Left lung (tissue), 10 donors: Measurements from ENCODE around the gene CPT1A. TPM values are rescaled to one million over a fixed set of nuclear protein-coding genes. Genes with fewer than 3 reads are reported as not detected.

Experiments
- ATAC-seq: fragments of 200-7000 bp; cut with Tn5 transposase; one replicate; pipeline ENCODE4 v1.9.1; 2020; ENCODE audit warnings: moderate library complexity
- DNase-seq, 4 donors: peaks; one replicate each; pipeline ENCODE4 v3.0.0-alpha.2; 2013 to 2020
- H3K27ac ChIP-seq, 2 donors: fragments of 200-600 bp; sonication (generic) in 1 of 2; one replicate each; pipeline versions ENCODE4 v1.5.0 to v1.8.0; 2020 to 2021
- H3K27me3 ChIP-seq, 2 donors: fragments of 200-600 bp; sonication (generic) in 1 of 2; one replicate each; pipeline versions ENCODE4 v1.5.0 to v1.8.0; 2020 to 2021
- H3K36me3 ChIP-seq, 2 donors: fragments of 200-600 bp; sonication (generic) in 1 of 2; one replicate each; pipeline versions ENCODE4 v1.5.0 to v1.8.0; 2020 to 2021
- H3K4me1 ChIP-seq, 2 donors: fragments of 200-600 bp; one replicate each; pipeline ENCODE4 v1.8.0; 2021
- H3K4me3 ChIP-seq, 2 donors: fragments of 200-600 bp; sonication (generic) in 1 of 2; one replicate each; pipeline versions ENCODE4 v1.5.0 to v1.8.0; 2020 to 2021; ENCODE audit warnings: mild to moderate bottlenecking in 1 of 2
- H3K9me3 ChIP-seq, 2 donors: fragments of 200-600 bp; sonication (generic) in 1 of 2; one replicate each; pipeline versions ENCODE4 v1.5.0 to v1.8.0; 2020 to 2021
- intact Hi-C, 2 donors: fragments of 100-400 bp; cut with DNase I; formaldehyde crosslinking; loops; one replicate each; pipeline versions ENCODE4 v1.11.2 to v1.14.2; 2022
- polyA plus RNA-seq, 6 donors: library from polyadenylated mRNA; unstranded; fragments of 120-200 nt; gene quantifications; one replicate each; pipeline ENCODE4 v1.2.1, GENCODE V29; 2013; ENCODE audit not compliant: insufficient read length in 6 of 6
- total RNA-seq, 2 donors: library from RNA; stranded (reverse); fragmentation: NEBNext Ultra II Directional; extraction: Animal tissue kit (Norgen Biotek cat#: 25700); gene quantifications; one replicate each; pipeline ENCODE4 v1.2.1, GENCODE V29; 2021
- TF ChIP-seq, protein P1 (sequence below), 2 donors: fragments of 200-600 bp; sonication (generic) in 1 of 2; IDR thresholded peaks; one replicate each; pipeline versions ENCODE4 v1.5.0 to v1.8.0; 2021; ENCODE audit warnings: antibody characterized with exemption in 2 of 2
- donor health status: DM: no; HTN: yes; CAD: no.
- donor health status: DM: no; HTN: no; CAD: no.

CPT1A gene
- total and polyA plus RNA-seq, 8 donors: 25.7 to 83.9 (median 31.9) TPM

DNA sequence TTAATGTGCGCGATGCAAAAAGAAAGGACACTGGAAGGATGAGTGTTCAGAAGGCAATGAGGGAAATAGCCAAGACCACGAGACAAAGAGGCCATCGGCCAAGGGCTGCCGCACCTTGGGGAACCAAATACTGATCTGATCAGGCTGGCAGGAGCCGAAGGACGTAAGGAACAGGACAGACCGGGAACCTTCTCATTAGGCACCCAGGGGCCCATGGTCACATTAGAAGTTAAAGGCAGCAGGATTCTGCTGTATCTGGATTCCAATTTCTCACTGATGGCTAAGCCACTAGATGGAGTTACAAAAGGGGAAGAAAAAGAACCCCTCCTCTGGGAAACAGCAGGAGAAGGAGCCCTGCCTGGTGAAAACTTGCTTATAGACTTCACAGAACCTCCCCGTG is 28.8 kb upstream of the CPT1A start:
- TF ChIP-seq, protein P1, sequence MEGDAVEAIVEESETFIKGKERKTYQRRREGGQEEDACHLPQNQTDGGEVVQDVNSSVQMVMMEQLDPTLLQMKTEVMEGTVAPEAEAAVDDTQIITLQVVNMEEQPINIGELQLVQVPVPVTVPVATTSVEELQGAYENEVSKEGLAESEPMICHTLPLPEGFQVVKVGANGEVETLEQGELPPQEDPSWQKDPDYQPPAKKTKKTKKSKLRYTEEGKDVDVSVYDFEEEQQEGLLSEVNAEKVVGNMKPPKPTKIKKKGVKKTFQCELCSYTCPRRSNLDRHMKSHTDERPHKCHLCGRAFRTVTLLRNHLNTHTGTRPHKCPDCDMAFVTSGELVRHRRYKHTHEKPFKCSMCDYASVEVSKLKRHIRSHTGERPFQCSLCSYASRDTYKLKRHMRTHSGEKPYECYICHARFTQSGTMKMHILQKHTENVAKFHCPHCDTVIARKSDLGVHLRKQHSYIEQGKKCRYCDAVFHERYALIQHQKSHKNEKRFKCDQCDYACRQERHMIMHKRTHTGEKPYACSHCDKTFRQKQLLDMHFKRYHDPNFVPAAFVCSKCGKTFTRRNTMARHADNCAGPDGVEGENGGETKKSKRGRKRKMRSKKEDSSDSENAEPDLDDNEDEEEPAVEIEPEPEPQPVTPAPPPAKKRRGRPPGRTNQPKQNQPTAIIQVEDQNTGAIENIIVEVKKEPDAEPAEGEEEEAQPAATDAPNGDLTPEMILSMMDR (IDR thresholded peaks at IDR 0.05): no peak
- peak; percentile 64 for ATAC-seq
- no peak for DNase-seq

DNA sequence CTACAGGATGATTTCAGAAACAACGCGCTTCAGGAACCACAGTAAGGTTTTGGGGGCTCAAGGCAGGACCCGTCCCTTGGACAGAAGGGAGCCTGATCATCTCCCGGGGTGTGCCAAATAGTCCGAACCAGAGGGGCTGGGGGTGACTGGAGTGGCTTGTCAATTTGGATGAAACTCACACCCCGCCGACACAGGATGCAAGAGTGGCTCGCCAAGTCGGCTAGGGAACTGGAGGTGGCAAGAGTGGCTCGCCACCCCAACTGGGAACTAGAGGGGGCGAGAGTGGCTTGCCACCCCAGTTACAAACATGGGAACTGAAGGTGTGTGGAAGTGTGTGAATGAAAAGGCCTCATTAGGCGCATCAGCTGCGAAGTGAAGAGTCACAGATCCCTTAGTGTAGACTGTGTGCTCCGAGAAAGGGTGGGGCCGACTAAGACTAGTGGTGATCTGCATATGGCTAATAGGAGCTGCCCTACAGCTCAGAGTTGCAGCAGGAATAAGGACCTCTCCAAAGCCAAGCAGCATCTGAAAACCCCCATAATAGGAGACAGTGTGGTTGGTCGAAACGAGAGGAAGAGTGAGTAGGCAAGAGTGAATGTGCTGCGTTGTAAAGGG is 26.6 kb upstream of the CPT1A start:
- Histone ChIP-seq H3K4me3 (no peak overlapping the region), H3K27ac (no peak overlapping the region), H3K27me3 (no peaks in the 10 kb centered on the region), H3K36me3 (no peaks in the 10 kb centered on the region), H3K9me3 (peaks cover 0 to 8% of the 10 kb centered on the region in 2 donors), H3K4me1 (peaks cover 4 to 6% of the 10 kb centered on the region in 2 donors)
- ATAC-seq (no peak), DNase-seq (no peak)
- TF ChIP-seq, protein P1 (IDR thresholded peaks at IDR 0.05): no peak
- intact Hi-C loops: no loop called here

More for the DNA sequence above, 28.8 kb upstream of the CPT1A start:
- peak overlapping the region; percentile 34 to 43 for H3K4me3 ChIP-seq
- intact Hi-C loops: no loop called here
- H3K27ac ChIP-seq: no peak overlapping the region
- H3K27me3 ChIP-seq: no peaks in the 10 kb centered on the region
- H3K9me3 ChIP-seq: no peaks in the 10 kb centered on the region
- H3K36me3 ChIP-seq: no peaks in the 10 kb centered on the region
- H3K4me1 ChIP-seq: peaks cover 4 to 6% of the 10 kb centered on the region in 2 donors

DNA sequence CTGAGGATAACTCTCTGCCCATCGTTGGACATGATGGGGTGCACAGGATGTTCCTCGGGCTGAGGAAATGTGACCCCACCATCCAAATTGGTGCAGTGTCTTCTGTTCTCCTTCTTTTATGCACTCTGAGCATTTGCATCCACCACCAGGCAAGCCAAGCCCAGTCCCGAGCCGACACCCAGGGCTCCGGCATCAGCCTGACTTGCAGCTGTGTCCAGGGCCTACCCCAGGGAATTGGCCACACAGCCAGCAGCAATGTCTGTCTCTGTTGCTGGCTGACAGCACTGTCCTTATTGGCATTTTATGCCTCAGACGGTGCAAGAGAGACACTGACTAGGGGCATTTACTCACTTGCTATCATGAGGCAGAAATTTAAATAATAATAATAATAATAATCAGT is 25.4 kb upstream of the CPT1A start:
- intact Hi-C loops: no loop called here
- no peak for ATAC-seq
- TF ChIP-seq, protein P1 (IDR thresholded peaks at IDR 0.05): no peak

DNA sequence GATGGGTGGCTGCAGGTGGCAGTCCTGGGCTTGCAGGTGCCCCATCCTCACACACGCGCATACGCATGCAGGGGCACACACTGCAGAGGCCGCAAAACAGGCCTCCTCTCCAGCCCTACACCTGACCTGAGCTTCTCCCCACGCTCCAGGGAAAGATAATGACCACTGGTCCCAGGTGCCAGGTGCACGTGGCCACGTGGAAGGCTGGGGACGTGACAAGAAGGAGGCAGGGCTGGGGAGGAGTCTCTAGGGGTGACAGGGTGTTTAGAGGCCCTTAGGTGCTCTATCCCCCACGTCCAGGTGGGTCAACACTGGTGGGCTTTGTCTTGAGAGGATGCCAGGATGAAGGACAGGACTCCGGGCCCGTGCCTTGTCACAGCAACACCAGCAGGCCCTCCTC is 23.5 kb upstream of the CPT1A start:
- H3K4me3 ChIP-seq: no peak overlapping the region
- TF ChIP-seq, protein P1 (IDR thresholded peaks at IDR 0.05): no peak
- no peak overlapping the region for H3K27ac ChIP-seq
- no peaks in the 10 kb centered on the region for H3K36me3 ChIP-seq
- H3K4me1 ChIP-seq: peaks cover 0 to 6% of the 10 kb centered on the region in 2 donors
- no peak for ATAC-seq
- intact Hi-C loops: no loop called here
- peaks cover 0 to 8% of the 10 kb centered on the region in 2 donors for H3K9me3 ChIP-seq
- no peaks in the 10 kb centered on the region for H3K27me3 ChIP-seq
- DNase-seq: no peak

More for the DNA sequence above, 25.4 kb upstream of the CPT1A start:
- Histone ChIP-seq H3K36me3 (no peaks in the 10 kb centered on the region), H3K4me3 (no peak overlapping the region), H3K9me3 (peaks cover 0 to 8% of the 10 kb centered on the region in 2 donors), H3K27ac (no peak overlapping the region), H3K4me1 (peaks cover 4 to 6% of the 10 kb centered on the region in 2 donors), H3K27me3 (no peaks in the 10 kb centered on the region)
- DNase-seq: no peak

DNA sequence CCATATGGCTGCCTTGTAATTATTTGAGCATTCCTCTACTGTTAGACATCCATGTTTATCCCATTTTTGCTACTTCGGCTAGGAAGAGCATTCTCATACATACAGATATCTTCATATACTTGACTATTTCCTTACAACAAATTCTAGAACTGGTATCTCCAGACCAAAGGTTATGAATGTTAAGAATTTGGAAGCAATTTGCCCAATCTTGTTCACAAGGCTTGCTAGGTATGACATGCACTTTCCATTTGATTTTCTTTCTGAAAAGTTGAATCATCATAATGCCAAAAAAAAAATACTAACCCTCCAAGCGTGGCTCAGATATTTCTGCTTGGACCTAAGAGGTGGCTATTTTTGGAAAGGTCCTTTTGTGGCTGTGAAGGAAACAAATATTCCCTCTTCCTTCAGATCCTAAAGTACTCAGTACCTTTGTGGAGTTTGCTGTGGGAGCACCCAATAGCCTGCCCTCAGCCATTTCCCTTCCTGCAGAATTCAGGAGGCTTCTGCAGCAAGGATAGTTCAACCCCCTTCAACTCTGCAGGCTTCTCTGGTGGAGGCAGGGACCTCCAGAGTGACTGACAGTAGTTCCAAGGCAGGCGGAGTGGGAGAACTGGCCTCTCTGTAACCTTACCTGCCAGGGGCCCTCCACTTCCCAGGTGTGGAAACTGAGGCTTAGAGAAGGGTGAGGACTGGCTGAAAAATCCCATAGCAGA is 22.0 kb upstream of the CPT1A start:
- no peaks in the 10 kb centered on the region for H3K27me3 ChIP-seq
- no peak overlapping the region for H3K27ac ChIP-seq
- DNase-seq: no peak
- H3K9me3 ChIP-seq: peaks cover 0 to 10% of the 10 kb centered on the region in 2 donors
- intact Hi-C loops: no loop called here
- no peak overlapping the region for H3K4me3 ChIP-seq
- no peak for ATAC-seq
- no peaks in the 10 kb centered on the region for H3K36me3 ChIP-seq
- no peaks in the 10 kb centered on the region for H3K4me1 ChIP-seq
- TF ChIP-seq, protein P1 (IDR thresholded peaks at IDR 0.05): no peak
